ENCODE measurements around the gene RMI1.
A peak's percentile ranks its signal among the peaks of the same experiment; 100 is the strongest.

The RMI1 gene

DNA sequence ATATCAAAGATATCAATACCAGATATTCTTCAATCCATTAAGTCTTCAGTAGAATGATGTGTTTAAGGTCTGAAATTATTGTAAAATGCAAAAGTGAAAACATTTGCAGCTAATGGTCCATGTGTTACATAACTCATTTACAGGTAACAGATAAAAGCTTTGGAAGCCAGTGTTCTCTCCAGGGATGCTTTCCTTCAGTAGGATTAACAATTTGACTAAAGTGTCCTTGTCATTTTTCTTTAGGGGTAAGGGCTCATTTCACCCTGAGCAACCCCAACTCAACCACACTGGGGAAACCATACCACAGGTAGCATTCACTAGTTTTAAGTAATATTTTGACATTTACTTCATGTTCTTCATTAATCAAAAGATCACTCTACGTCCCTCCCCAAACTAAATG, 13.5 kb upstream of the RMI1 start:
- DNase-seq (ENCODE audit: low spot score) (no peak), FAIRE-seq (no peak)

- FAIRE-seq, result no peak
- DNase-seq (ENCODE audit: low spot score), result no peak
Observed at GRCh38 chr9:83969602-83970001, 11.0 kb upstream of the RMI1 start.

DNA sequence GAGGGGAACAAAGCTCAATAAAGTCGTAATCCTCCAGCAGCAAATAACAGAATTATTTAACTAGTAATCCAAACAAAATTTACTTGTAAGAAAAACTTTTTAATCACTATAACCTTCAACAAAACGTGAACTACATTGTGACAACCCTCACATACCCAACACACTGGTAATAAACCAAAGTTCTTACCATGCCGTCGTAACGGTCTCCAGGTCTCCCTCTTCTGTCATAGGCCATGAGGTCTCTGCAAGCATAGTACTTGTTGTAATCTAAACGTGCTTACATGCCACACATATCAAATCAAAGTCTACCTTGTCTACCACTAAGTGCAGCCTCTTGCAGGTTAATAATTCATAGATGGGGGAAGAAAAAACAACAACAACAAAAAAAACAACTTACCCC, 9.1 kb upstream of the RMI1 start:
- DNase-seq (ENCODE audit: low spot score), result no peak
- no peak for FAIRE-seq

GRCh38 chr9:83972286-83972685, 8.3 kb upstream of the RMI1 start:
- FAIRE-seq (no peak), DNase-seq (ENCODE audit: low spot score) (no peak)

DNA sequence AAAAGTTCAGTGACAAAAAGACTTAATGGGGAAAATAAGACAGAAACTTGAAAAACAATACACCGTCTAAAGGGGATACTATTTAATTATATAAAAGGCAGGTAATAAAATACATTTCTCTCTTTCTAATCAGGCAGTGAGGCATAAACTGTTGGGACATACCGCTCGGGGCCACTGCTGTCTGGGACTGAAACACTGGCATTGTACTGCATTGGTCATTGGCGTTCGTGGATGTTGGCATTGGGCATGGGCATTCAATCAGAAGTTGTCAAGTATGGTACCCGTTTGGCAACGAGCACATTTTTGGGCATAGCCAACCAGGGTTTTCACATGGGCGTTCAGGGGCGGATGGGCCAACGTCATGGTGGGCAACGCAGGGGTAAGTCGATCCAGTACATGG, 5.3 kb upstream of the RMI1 start:
- DNase-seq (ENCODE audit: low spot score) (no peak), FAIRE-seq (no peak)

GRCh38 chr9:83976372-83976771, 4.2 kb upstream of the RMI1 start:
- FAIRE-seq, result no peak
- DNase-seq (ENCODE audit: low spot score), result no peak

- FAIRE-seq, result no peak
- no peak for DNase-seq (ENCODE audit: low spot score)
Observed at GRCh38 chr9:83977196-83977595, 3.4 kb upstream of the RMI1 start.

DNA sequence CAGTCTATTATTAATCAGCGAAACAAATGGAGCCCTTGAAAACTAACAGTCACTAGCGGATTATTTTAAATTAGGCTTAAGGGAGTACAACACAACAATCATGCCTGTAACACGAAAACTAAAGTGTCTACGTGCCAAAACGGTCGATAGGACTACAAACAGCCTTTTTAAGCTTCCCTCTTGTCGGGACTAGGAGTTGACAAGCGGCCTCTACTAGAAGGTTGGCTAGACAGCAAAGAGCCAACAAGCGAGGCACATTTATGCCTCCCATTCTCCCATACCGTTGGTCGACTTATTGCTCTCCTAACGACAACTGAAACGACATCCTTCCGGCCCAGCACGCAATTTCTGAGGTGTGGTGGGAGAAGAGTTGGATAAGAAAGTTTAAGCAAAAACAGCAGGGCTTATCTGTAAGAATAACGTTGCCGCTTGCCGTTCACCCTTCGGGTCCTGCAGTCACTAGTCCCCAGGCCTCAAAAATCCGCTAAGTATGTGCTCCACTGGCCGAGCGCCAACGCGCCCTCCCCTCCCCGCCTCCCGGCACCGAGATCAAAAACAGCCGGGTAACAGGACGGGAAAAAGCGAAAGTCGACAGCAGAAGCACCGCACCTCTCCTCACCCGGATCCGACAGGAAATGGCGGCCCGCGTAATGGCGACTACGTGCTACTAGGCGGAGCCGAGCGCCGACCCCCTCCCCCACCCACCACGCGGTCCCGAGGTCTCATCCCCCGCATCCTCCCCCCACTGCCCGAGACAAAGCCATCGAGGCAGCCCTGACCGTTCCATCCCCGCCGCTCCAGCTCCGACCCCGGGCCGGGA, 1.4 kb upstream of the RMI1 start:
- peak; percentile 70 for DNase-seq (ENCODE audit: low spot score)

DNA sequence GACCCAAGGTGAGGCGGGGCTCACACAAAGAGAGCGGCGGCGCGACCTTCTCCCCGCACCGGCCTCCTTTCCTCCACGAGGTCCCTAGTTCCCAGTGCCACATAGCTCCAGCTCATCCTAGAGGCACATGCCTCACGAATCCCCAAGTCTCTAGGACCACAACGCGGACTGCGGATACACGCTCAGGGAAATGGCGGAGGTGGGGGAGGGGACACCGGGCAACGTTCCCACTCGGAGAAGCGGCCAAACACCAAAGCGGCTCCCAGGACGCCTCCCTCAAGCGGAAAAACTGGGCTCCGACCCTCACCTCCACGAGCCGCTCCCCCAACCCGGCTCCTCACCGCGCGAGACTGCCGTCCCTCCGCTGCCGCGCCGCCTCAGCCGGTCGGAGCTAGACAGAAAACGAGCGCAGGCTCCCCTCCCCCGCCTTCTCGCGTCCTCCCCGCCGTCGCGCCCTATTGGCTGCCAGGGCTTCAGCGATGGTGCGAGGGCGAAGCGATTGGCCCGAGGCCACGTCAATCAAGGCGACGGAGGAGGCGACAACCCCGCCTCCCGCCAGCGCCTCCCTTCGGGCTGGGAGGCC, 702 bp upstream of the RMI1 start, which contains the start of gene HNRNPK:
Gene HNRNPK, minus strand, starts transcription at position 404 of the 583 bp plus-strand sequence. CDS start 1,963 bp downstream, outside the sequence.
- DNase-seq (ENCODE audit: low spot score) (peak; percentile 99), FAIRE-seq (no peak)

More for the DNA sequence above, 1.4 kb upstream of the RMI1 start:
- FAIRE-seq, result no peak

GRCh38 chr9:83981126-83981871, 694 bp downstream of the RMI1 start:
- FAIRE-seq (no peak), DNase-seq (ENCODE audit: low spot score) (peak; percentile 18)

GRCh38 chr9:83986195-83986594, 5.6 kb downstream of the RMI1 start:
- no peak for DNase-seq (ENCODE audit: low spot score)
- FAIRE-seq, result no peak

GRCh38 chr9:83986765-83987401, 6.3 kb downstream of the RMI1 start:
- FAIRE-seq, result no peak
- DNase-seq (ENCODE audit: low spot score), result no peak

DNA sequence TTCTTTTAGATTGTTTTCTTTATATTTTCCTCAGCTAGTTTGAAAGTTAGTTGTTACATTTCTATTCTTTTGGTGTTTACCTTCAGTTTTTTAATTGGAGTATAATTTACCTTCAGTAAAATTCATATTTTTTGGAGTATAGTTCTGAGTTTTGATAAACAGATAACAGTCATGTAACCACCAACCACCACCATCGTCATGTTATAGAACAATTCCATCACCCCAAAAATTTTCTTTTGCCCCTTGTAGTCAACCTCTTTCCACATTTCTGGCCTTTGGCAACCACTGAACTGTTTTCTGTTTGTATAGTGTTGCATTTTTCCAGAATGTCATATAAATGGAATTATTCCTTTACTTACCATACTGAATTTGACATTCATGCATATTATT, 6.8 kb downstream of the RMI1 start:
- DNase-seq (ENCODE audit: low spot score) (no peak), FAIRE-seq (no peak)

GRCh38 chr9:83988411-83988810, 7.8 kb downstream of the RMI1 start:
- FAIRE-seq (no peak), DNase-seq (ENCODE audit: low spot score) (no peak)

GRCh38 chr9:83991355-83991754, 10.8 kb downstream of the RMI1 start:
- FAIRE-seq (no peak), DNase-seq (ENCODE audit: low spot score) (no peak)

DNA sequence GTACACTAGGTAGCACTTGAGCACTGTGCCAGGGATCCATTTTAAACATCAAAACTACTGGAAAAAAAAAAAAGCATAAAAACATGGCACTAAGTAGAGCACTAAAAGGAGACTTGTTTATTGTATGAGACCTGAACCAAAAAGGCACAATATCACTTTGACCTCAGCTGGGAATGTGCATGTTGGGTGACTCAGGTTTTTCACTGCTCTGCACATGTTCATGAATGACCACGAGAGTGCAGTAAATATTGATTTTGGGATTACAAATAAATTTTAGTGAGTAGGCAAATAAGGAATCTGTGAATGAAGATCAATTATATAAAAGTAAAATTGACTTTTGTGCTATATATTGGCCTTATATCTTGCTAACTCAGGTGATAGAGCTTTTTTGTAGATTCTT, 11.8 kb downstream of the RMI1 start:
- no peak for FAIRE-seq

DNA sequence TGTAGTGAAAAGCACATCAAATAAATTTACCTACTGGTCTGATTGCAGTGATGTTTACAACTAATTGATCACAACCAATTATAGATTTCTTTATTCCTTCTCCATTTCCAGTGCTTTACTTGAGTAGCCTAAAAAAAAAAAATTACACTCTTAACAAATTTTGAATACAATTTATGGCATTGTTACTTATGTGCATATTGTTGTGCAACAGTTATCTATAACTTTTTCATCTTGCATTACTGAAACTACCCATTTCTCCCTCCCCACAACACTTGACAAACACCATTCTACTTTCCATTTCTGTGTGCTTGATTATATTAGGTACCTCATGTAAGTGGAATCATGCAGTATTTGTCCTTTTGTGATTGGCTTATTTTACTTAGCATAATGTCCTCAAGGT, 12.3 kb downstream of the RMI1 start:
- FAIRE-seq, result no peak
- no peak for DNase-seq (ENCODE audit: low spot score)

More for the DNA sequence above, 11.8 kb downstream of the RMI1 start:
- DNase-seq (ENCODE audit: low spot score), result no peak

DNA sequence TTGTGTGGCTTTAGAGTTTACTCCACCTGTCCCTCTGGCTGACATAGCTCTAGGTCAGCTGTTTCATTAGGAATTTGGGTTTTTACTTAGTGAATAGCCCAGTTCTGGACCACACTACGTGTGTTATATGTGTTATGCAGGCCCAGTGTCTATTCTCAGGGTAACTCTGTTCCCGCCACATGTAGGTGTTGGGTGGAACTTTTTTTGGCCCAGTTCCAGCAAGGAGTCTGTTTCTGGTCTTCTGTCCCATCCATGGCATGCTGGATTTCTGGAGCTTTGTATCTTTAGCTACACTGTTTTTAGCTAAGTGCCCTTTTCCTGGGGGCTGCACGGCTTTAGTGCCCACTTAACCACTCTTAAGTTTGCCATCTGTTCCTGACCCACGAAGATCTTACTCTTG, 15.5 kb downstream of the RMI1 start:
- FAIRE-seq (no peak), DNase-seq (ENCODE audit: low spot score) (no peak)

GRCh38 chr9:83999141-83999918, 18.7 kb downstream of the RMI1 start:
- no peak for FAIRE-seq

DNA sequence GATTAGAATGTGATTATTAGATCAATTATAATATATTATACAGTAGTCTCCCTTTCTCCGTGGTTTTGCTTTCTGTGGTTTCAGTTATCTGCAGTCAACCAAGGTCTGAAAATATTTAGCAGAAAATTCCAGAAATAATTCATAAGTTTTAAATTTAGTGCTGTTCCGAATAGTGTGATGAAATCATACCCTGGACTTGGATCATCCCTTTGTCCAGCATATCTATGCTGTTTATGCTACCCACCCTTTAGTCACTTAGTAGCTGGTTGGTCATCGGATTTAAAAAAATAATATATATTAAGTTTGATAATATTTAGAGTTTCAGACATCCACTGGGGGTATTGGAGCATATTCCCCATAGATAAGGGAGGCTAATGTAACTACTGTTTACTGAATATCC, 19.6 kb downstream of the RMI1 start:
- FAIRE-seq (no peak), DNase-seq (ENCODE audit: low spot score) (no peak)

More at GRCh38 chr9:83999141-83999918, 18.7 kb downstream of the RMI1 start:
- no peak for DNase-seq (ENCODE audit: low spot score)

GRCh38 chr9:84001621-84002020, 21.0 kb downstream of the RMI1 start:
- no peak for DNase-seq (ENCODE audit: low spot score)
- FAIRE-seq, result no peak

Measured in urothelium cell line (cell line).